Measurements from ENCODE around the gene TBRG1.
A peak's percentile ranks its signal among the peaks of the same experiment; 100 is the strongest.

TBRG1 gene

DNA sequence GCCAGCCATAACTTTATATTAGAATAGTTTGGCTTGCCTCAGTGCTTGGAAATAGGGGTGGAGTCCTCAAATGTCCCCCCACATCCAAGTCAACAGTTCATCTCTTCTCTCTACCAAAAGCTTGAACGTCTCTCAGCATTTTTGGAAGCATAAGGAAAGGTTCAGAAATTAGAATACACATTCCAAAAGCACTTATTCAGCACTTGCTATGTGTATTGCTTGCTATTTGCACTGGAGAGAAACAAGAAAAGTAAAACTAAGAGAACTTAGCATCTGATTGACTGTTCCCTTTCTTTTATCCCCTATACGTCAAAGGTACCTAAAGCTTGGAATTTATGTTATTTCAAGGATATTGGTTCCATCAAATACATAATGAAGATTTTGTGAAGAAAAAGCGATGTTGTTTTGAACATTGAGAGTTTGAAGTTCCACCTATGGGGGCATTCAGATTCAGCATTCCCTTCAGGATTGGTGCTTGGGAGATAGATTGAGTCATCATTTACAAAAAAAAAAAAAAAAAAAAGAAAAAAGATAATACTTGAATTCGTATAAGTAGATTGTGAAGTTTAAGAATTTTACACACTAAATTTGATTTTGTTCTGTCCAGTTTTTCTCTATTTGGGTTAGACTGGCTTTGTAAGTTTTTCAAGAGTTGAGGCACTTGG is 1.3 kb downstream of the TBRG1 start:
- H3K9me2 ChIP-seq (ENCODE audit: low read depth, low read length), result no peaks in the 10 kb centered on the region
- no peaks in the 10 kb centered on the region for H3F3A ChIP-seq (ENCODE audit: insufficient read depth, low read length)
- H3K4me2 ChIP-seq (ENCODE audit: low read length), result peak overlapping the region; percentile 83
- peaks cover 35% of the 10 kb centered on the region for H3K36me3 ChIP-seq (ENCODE audit: insufficient read depth, low read length)
- H3K4me1 ChIP-seq (ENCODE audit: insufficient read depth, low read length, severe bottlenecking), result peaks cover 15% of the 10 kb centered on the region
- peaks cover 16% of the 10 kb centered on the region for H3K79me2 ChIP-seq (ENCODE audit: insufficient read depth, low read length)
- no peak overlapping the region for H3K27ac ChIP-seq (ENCODE audit: low read depth, low read length, poor library complexity, severe bottlenecking)
- no peak overlapping the region for H2AFZ ChIP-seq (ENCODE audit: low read length)
- H3K4me3 ChIP-seq (ENCODE audit: low read depth, low read length, poor library complexity, severe bottlenecking), result peak overlapping the region; percentile 92
- TF ChIP-seq, protein P1, sequence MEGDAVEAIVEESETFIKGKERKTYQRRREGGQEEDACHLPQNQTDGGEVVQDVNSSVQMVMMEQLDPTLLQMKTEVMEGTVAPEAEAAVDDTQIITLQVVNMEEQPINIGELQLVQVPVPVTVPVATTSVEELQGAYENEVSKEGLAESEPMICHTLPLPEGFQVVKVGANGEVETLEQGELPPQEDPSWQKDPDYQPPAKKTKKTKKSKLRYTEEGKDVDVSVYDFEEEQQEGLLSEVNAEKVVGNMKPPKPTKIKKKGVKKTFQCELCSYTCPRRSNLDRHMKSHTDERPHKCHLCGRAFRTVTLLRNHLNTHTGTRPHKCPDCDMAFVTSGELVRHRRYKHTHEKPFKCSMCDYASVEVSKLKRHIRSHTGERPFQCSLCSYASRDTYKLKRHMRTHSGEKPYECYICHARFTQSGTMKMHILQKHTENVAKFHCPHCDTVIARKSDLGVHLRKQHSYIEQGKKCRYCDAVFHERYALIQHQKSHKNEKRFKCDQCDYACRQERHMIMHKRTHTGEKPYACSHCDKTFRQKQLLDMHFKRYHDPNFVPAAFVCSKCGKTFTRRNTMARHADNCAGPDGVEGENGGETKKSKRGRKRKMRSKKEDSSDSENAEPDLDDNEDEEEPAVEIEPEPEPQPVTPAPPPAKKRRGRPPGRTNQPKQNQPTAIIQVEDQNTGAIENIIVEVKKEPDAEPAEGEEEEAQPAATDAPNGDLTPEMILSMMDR (IDR thresholded peaks at IDR 0.05; ENCODE audit: low read length), result no peak
- no peak for TF ChIP-seq EZH2 (IDR thresholded peaks at IDR 0.05; ENCODE audit: borderline replicate concordance, low read length)
- no peaks in the 10 kb centered on the region for H4K20me1 ChIP-seq (ENCODE audit: insufficient read depth, low read length)
- no peaks in the 10 kb centered on the region for H3K27me3 ChIP-seq (ENCODE audit: insufficient read depth, low read length)
- H3K9ac ChIP-seq (ENCODE audit: low read length), result peak overlapping the region; percentile 89
- no peaks in the 10 kb centered on the region for H3K9me3 ChIP-seq (ENCODE audit: low read length)

DNA sequence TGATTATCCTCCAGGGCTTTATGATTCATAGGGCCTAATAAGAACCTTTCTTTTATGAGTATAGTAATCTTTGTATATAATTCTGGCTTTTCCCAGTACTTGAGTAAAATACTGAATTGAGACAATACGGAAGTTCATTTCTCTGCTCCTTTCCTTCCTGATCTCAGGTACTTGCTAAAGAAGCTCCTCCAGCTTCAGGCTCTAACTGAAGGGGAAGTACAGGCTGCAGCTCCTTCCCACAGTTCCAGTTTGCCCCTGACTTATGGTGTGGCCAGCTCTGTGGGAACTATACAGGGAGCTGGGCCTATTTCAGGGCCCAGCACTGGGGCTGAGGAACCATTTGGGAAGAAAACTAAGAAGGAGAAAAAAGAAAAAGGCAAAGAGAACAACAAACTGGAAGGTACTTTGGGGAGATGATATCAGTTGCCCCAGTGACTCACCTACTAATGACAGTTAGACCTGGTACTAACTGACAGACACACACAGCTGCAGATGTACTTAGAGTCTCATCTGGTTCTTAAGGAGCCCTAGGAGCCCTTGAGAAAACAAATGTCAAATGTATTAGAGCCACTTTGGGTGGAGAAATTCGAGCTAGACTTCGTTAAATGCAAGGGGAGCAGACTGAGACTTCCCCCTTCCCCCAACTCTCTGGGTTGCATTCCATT is 3.0 kb downstream of the TBRG1 start:
- Histone ChIP-seq H3F3A (ENCODE audit: insufficient read depth, low read length) (no peaks in the 10 kb centered on the region), H4K20me1 (ENCODE audit: insufficient read depth, low read length) (no peaks in the 10 kb centered on the region), H3K9ac (ENCODE audit: low read length) (no peak overlapping the region), H3K9me3 (ENCODE audit: low read length) (no peaks in the 10 kb centered on the region), H3K27ac (ENCODE audit: low read depth, low read length, poor library complexity, severe bottlenecking) (no peak overlapping the region), H3K27me3 (ENCODE audit: insufficient read depth, low read length) (no peaks in the 10 kb centered on the region), H2AFZ (ENCODE audit: low read length) (no peak overlapping the region), H3K4me1 (ENCODE audit: insufficient read depth, low read length, severe bottlenecking) (peaks cover 15% of the 10 kb centered on the region), H3K4me3 (ENCODE audit: low read depth, low read length, poor library complexity, severe bottlenecking) (no peak overlapping the region), H3K9me2 (ENCODE audit: low read depth, low read length) (no peaks in the 10 kb centered on the region), H3K79me2 (ENCODE audit: insufficient read depth, low read length) (peaks cover 16% of the 10 kb centered on the region), H3K4me2 (ENCODE audit: low read length) (no peak overlapping the region), H3K36me3 (ENCODE audit: insufficient read depth, low read length) (peaks cover 47% of the 10 kb centered on the region)
- TF ChIP-seq, protein P1 (IDR thresholded peaks at IDR 0.05; ENCODE audit: low read length), result no peak
- no peak for TF ChIP-seq EZH2 (IDR thresholded peaks at IDR 0.05; ENCODE audit: borderline replicate concordance, low read length)

DNA sequence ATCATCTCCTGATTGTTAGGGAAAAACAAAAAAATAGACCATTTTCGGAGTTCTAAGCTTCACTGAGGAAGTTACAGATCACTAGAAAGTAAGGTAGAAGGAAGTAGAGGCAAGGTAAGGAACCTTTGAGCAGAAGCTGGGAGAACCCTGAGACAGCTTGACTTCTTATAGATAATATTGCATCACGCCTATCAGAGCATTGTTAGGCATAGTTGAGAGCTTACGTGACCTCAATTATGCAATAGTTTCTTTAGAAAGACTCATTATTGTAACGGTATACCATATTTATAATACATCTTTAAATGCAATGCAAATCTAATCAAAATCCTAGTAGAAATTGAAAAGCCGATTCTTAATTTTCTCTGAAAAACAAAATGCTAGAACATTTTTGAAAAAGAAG is 4.9 kb downstream of the TBRG1 start:
- Histone ChIP-seq H2AFZ (ENCODE audit: low read length) (no peak overlapping the region), H3K9me3 (ENCODE audit: low read length) (no peaks in the 10 kb centered on the region), H3K4me3 (ENCODE audit: low read depth, low read length, poor library complexity, severe bottlenecking) (no peak overlapping the region), H3K4me2 (ENCODE audit: low read length) (no peak overlapping the region), H3K27ac (ENCODE audit: low read depth, low read length, poor library complexity, severe bottlenecking) (no peak overlapping the region), H3K27me3 (ENCODE audit: insufficient read depth, low read length) (no peaks in the 10 kb centered on the region), H4K20me1 (ENCODE audit: insufficient read depth, low read length) (no peaks in the 10 kb centered on the region), H3K4me1 (ENCODE audit: insufficient read depth, low read length, severe bottlenecking) (peaks cover 9% of the 10 kb centered on the region), H3K9ac (ENCODE audit: low read length) (no peak overlapping the region), H3F3A (ENCODE audit: insufficient read depth, low read length) (no peaks in the 10 kb centered on the region), H3K9me2 (ENCODE audit: low read depth, low read length) (no peaks in the 10 kb centered on the region), H3K79me2 (ENCODE audit: insufficient read depth, low read length) (peaks cover 16% of the 10 kb centered on the region), H3K36me3 (ENCODE audit: insufficient read depth, low read length) (peaks cover 66% of the 10 kb centered on the region)
- no peak for TF ChIP-seq EZH2 (IDR thresholded peaks at IDR 0.05; ENCODE audit: borderline replicate concordance, low read length)
- TF ChIP-seq, protein P1 (IDR thresholded peaks at IDR 0.05; ENCODE audit: low read length), result no peak
